NCI-H82 treated with DMSO at 0.1 percent for 48 hours (cell line): ENCODE measurements around the gene MS4A10.

Experiments used
- DNase-seq: peaks from one replicate; lab custom pipeline; 2025; ENCODE audit not compliant: unreplicated experiment; lab: John Stamatoyannopoulos, UW

Gene MS4A10

DNA sequence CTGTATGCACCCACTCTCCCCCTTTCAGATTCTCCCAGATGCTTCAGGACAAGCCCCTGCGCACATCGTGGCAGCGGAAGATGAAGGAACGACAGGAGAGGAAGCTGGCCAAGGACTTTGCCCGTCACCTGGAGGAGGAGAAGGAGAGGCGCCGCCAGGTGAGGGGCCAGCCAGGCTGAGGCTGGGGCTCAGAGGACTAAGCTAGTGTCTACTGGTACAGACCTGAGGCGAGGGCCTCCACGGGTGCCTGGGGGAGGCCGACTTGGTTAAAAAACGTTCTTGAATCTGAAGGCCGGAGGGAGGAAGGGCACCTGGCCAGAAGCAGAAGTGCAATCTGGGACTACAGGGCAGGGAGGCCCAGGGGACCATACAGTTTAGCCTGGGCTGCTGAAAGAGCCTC lies 62.8 kb downstream of the MS4A10 start:
- no peak for DNase-seq

DNA sequence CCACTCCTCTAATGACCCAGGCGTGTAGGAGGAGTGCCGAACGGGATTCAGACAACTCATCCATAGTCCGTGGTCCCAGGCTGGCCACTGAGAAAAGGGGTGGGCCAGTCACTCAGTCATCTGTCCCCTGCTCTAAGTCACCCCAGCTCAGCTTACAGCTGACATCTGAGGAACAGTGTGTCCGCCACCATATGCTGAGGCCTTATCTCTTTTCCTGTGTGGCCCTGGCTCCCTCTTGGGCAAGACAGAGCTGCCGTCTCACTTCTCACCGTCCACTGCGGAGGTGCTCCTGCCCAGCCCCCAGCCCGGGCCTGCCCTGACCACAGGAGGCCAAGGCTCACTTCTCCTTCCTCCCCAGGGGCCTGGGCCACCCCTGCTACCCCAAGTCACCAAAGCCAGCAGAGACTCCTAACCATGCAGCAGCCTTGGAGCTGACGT lies 63.6 kb downstream of the MS4A10 start:
- no peak for DNase-seq

DNA sequence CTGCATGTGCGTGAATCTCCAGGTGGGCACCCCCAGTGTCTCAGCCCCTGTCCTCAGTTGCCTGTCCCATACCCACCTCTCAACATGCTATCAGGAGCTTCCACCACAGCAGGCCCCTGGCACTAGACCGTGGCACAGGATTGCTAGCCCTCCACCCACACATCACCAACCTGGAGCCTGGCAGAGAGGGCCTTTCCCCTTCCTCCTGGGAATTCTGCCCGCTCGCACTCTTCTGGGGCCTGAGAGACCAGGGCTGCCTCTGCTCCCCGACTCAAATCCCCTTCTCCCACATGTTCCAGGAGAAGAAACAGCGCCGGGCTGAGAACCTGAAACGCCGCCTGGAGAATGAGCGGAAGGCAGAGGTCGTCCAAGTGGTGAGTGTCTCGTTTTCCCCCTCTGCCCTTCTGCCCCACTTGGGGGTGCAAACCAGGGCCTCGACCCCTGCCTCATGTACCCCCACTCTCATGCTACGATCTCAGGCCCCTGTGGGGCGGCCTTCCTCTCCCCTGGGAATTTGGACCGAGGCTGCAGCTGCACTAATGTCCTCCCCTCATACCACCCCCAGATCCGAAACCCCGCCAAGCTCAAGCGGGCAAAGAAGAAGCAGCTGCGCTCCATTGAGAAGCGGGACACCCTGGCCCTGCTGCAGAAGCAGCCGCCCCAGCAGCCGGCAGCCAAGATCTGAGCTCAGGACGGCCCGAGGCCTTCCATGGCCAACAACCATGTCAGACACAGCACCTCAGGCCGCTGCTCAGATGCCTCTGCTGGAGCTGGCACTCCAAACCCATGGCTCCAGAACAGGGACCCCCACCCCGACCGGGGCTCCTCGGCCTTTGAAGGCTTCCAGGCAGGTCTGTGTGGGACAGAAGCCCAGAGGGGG lies 64.7 kb downstream of the MS4A10 start:
- no peak for DNase-seq
